OCI-LY7 (cell line): ENCODE measurements around the gene SEMG2. TPM values are rescaled to one million over a fixed set of nuclear protein-coding genes. Genes with fewer than 3 reads are reported as not detected.

Experiments
- BruUV-seq: library from RNA; stranded (reverse); fragments of 400-500 nt; replicated peaks from 2 replicates; lab custom pipeline; 2021; lab: Mats Ljungman, UMichigan
- CTCF ChIA-PET: fragments of 300-600 bp; sonication (Branson Sonifier 250); formaldehyde crosslinking; loops from one replicate; lab custom pipeline; 2022; ENCODE audit warnings: antibody characterized with exemption; ENCODE audit not compliant: unreplicated experiment; lab: Charles Lee
- POLR2A ChIA-PET: fragments of 300-600 bp; sonication (Branson Sonifier 250); formaldehyde crosslinking; loops from one replicate; lab custom pipeline; 2022; ENCODE audit warnings: antibody characterized with exemption; lab: Charles Lee
- DNase-seq: peaks from one replicate; pipeline ENCODE4 v3.0.0-alpha.2; 2015; ENCODE audit warnings: low spot score
- H2AFZ ChIP-seq: fragments of 200-600 bp; sonication (generic), shearing (Covaris generic); 2 replicates; pipeline ENCODE4 v1.6.1; 2014; ENCODE audit warnings: mild to moderate bottlenecking, antibody characterized with exemption, low read length, moderate library complexity
- H3K27ac ChIP-seq: fragments of 200-600 bp; sonication (generic); 2 replicates; pipeline ENCODE4 v1.5.1; 2014; ENCODE audit warnings: mixed run types, low read depth, mild to moderate bottlenecking, moderate library complexity, low read length, inconsistent platforms; ENCODE audit not compliant: poor library complexity, severe bottlenecking
- H3K36me3 ChIP-seq: fragments of 200-600 bp; sonication (generic); 2 replicates; pipeline ENCODE4 v1.6.1; 2014; ENCODE audit warnings: mild to moderate bottlenecking, antibody characterized with exemption, low read length, moderate library complexity, mixed read lengths; ENCODE audit not compliant: insufficient read depth
- H3K4me1 ChIP-seq: fragments of 200-600 bp; sonication (generic); 2 replicates; pipeline ENCODE4 v1.5.1; 2014; ENCODE audit warnings: mild to moderate bottlenecking, low read length; ENCODE audit not compliant: insufficient read depth, poor library complexity, severe bottlenecking
- H3K4me2 ChIP-seq: fragments of 200-600 bp; sonication (generic); 2 replicates; pipeline ENCODE4 v1.6.1; 2014; ENCODE audit warnings: mild to moderate bottlenecking, low read length
- H3K4me3 ChIP-seq: fragments of 200-600 bp; sonication (generic); 2 replicates; pipeline ENCODE4 v1.5.1; 2014; ENCODE audit warnings: mild to moderate bottlenecking, low read depth, low read length; ENCODE audit not compliant: poor library complexity, severe bottlenecking
- H3K79me2 ChIP-seq: fragments of 200-600 bp; sonication (generic); 2 replicates; pipeline ENCODE4 v1.6.1; 2016; ENCODE audit warnings: low read depth, mild to moderate bottlenecking, low read length, moderate library complexity, mixed read lengths; ENCODE audit not compliant: insufficient read depth
- H3K9me2 ChIP-seq: fragments of 200-600 bp; sonication (generic); 2 replicates; pipeline ENCODE4 v1.6.1; 2016; ENCODE audit warnings: mild to moderate bottlenecking, low read length, mixed read lengths; ENCODE audit not compliant: insufficient read depth
- H3K9me3 ChIP-seq: fragments of 200-600 bp; sonication (generic); 2 replicates; pipeline ENCODE4 v1.6.1; 2014; ENCODE audit warnings: mild to moderate bottlenecking, mixed run types, low read length, mixed read lengths
- H4K20me1 ChIP-seq: fragments of 200-600 bp; sonication (generic); 2 replicates; pipeline ENCODE4 v1.6.1; 2014; ENCODE audit warnings: mild to moderate bottlenecking, antibody characterized with exemption, low read length, moderate library complexity, mixed read lengths; ENCODE audit not compliant: insufficient read depth
- CTCF ChIP-seq: fragments of 200-600 bp; sonication (generic); conservative IDR thresholded peaks from 2 replicates; pipeline ENCODE4 v1.5.1; 2014; ENCODE audit warnings: mild to moderate bottlenecking, antibody characterized with exemption, low read length, moderate library complexity, mixed read lengths
- EZH2phosphoT487 ChIP-seq: fragments of 200-600 bp; sonication (generic); IDR thresholded peaks from 2 replicates; pipeline ENCODE4 v1.6.1; 2018; ENCODE audit warnings: low read depth, borderline replicate concordance, mild to moderate bottlenecking, mixed run types, antibody characterized with exemption, low read length, moderate library complexity, mixed read lengths
- intact Hi-C: fragments of 100-400 bp; cut with micrococcal nuclease; formaldehyde crosslinking; loops from one replicate; pipeline ENCODE4 v1.10.0; 2022; ENCODE audit not compliant: unreplicated experiment
- total RNA-seq, 2 experiments: library from RNA; depleted of rRNA in 1 of 2; stranded (reverse); fragments of >200 nt in 1 of 2; shearing (Covaris generic) in 1 of 2; gene quantifications; 2 replicates each; pipeline ENCODE4 v1.2.3, GENCODE V29; 2014 to 2022

The SEMG2 gene
- total RNA-seq, 2 experiments from 2014 or later = not detected

GRCh38 chr20:45218124-45218523, 3.0 kb upstream of the SEMG2 start:
- no peaks in the 10 kb centered on the region for H3K9me3 ChIP-seq
- no peak overlapping the region for H2AFZ ChIP-seq
- no peaks in the 10 kb centered on the region for H4K20me1 ChIP-seq
- POLR2A ChIA-PET = no interaction called here
- TF ChIP-seq EZH2phosphoT487 = no peak
- TF ChIP-seq CTCF = no peak
- no peaks in the 10 kb centered on the region for H3K9me2 ChIP-seq
- no peak overlapping the region for H3K4me2 ChIP-seq
- no peaks in the 10 kb centered on the region for H3K79me2 ChIP-seq
- H3K27ac ChIP-seq = no peak overlapping the region
- no peak for DNase-seq
- BruUV-seq = no TSS peak
- H3K4me3 ChIP-seq = no peak overlapping the region
- H3K36me3 ChIP-seq = no peaks in the 10 kb centered on the region
- CTCF ChIA-PET = no interaction called here
- no peaks in the 10 kb centered on the region for H3K4me1 ChIP-seq
- intact Hi-C loops = loop anchor here (10.0 kb wide), 1 partner anchor 703 kb away; no protein-coding TSS in a partner anchor

GRCh38 chr20:45218636-45219035, 2.5 kb upstream of the SEMG2 start:
- Histone ChIP-seq H3K9me2 (no peaks in the 10 kb centered on the region), H3K4me1 (no peaks in the 10 kb centered on the region), H3K27ac (no peak overlapping the region), H3K4me2 (no peak overlapping the region), H4K20me1 (no peaks in the 10 kb centered on the region), H3K79me2 (no peaks in the 10 kb centered on the region), H3K9me3 (no peaks in the 10 kb centered on the region), H3K4me3 (no peak overlapping the region), H3K36me3 (no peaks in the 10 kb centered on the region), H2AFZ (no peak overlapping the region)
- BruUV-seq = no TSS peak
- no peak for DNase-seq
- ChIA-PET CTCF (no interaction called here), POLR2A (no interaction called here)
- intact Hi-C loops = loop anchor here (10.0 kb wide), 1 partner anchor 704 kb away; no protein-coding TSS in a partner anchor
- no peak for TF ChIP-seq CTCF
- TF ChIP-seq EZH2phosphoT487 = no peak

GRCh38 chr20:45223136-45223535, 2.0 kb downstream of the SEMG2 start:
- no peaks in the 10 kb centered on the region for H4K20me1 ChIP-seq
- ChIA-PET POLR2A (no interaction called here), CTCF (no interaction called here)
- no peak for DNase-seq
- intact Hi-C loops = no loop called here
- no peaks in the 10 kb centered on the region for H3K36me3 ChIP-seq
- H2AFZ ChIP-seq = no peak overlapping the region
- H3K4me2 ChIP-seq = no peak overlapping the region
- no peaks in the 10 kb centered on the region for H3K79me2 ChIP-seq
- H3K9me3 ChIP-seq = no peaks in the 10 kb centered on the region
- H3K4me1 ChIP-seq = no peaks in the 10 kb centered on the region
- H3K27ac ChIP-seq = no peak overlapping the region
- H3K4me3 ChIP-seq = no peak overlapping the region
- BruUV-seq = no TSS peak
- H3K9me2 ChIP-seq = no peaks in the 10 kb centered on the region
- no peak for TF ChIP-seq CTCF
- TF ChIP-seq EZH2phosphoT487 = no peak
